HTERT RPE-1 (cell line): Measurements from ENCODE around the gene HTR6.

Experiments used
- in situ Hi-C: fragments of 300-500 bp; cut with MboI; formaldehyde crosslinking; loops from 4 replicates; pipeline ENCODE4 v1.14.3; 2020; ENCODE audit warnings: low sequenced_read_pairs

Gene HTR6

DNA sequence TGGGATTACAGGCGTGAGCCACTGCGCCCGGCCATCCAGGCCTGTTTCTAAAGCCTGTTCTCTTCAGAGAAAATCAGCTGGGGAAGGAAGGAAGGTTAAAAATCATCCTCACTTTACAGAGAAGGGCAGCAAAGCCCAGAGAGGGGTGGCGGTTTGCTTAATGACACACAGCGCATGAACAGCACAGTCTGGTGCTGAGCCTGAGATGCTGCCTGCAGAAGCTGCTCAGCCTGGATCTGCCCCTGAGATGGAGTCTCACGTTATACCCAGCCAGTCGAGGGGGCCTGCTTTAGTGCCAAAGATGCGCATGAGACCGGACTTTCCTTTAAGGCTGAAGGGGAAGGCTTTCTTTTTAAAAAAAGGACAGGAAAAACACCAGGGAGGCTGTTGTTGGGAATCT, 21.3 kb downstream of the HTR6 start:
- in situ Hi-C loops = no loop called here

DNA sequence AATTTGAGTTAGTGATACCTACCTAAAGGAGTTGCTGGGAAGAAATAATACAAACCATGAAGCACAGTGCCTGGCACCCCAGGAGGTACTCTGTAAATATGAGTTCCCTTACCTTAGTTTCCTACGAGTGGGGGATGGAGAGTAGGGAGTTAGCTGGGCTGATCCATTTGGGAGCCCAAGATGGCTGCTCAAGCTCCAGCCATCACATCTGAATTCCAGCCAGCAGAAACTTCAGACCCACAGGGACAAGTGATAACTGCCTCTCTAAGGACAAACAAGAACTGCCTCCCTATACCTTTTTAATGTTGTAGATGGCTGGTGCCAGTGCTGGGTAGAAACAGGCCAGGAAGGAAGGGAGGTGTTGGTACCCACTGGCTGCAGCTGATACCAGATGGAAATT, 22.7 kb downstream of the HTR6 start:
- in situ Hi-C loops = no loop called here

DNA sequence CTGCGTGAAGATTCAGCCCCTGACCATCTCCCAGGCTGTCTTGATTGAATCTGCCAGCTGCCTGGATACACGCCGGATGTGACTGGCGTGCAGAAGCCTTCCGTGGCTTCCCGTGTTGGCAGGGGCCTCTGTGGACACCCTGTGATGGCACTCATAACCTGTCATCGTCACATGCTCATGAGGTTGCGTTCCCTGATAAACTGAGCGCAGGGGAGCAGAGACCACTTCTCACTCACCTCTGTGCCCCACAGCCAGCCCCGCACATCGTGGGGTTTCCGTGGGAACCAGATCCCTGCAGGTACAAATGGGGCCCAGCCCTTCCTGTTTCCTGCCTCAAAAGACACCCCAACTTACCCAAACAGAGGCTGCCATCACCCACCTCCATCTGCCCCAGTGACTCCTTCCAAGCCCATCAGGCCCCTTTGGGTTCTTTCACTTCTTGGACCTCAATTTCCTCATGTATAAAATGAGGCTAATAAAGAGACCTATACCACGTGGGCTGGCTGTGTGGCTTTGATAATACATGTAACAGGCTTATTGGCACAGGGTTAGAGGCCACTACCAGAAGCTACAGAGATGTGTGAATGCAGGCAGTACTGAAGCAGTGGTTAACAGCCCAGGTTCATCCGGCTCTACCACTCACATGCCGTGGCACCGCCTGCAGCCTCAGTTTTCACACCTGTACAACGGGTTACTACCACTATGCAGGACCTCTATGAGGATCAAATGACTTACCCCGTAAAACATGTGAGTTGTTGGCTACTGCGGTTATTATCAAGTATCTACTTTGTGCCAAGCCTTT, 23.6 kb downstream of the HTR6 start:
- in situ Hi-C loops = no loop called here

DNA sequence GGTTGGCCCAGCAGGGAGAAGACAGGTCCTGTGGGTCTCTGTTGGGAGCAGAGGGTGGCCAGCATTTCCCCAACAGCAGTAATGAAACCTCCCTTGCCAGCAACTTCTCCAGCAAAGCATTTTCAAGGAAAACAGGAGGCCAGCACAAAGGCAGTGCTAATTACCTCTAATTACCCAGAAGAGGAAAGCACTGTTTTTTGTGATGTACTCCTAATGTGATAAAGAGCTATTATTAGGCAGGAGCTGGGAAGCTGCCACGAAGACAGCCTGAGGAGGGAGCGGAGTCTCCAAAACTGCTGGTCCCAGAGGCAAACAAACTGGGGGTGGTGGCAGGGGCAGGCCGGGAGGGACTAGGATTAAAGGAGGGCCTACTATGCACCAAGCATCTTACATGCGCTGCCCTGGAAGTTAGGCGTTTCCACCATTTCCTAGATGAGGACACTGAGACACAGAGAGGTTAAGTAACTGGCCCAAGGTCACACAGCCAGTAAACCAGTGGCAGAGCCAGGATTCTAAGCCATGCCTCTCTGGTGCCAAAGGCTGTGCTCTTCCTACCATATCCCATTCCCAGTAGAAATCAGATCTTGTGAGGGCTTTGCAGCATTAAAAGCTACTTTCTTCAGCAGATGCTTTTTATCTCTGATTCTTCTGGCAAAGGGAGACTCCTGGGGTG, 24.5 kb downstream of the HTR6 start:
- in situ Hi-C loops = no loop called here

DNA sequence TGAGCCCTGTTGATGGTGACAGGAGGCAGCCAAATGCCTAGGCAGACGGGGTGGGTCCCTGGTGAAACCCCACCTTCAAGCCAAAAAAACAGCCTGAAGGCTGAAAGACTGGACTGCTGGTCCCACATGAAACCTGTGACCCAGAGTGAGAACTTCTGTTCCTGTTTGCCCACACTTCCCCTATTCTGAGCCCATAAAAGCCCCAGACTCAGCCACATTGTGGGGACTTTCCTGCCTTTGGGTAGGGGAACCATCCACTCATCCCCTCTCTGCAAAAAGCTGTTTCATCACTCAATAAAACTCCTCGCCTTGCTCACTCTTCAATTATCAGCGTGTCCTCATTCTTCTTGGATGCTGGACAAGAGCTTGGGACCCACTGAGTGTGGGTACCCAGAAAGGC, 25.2 kb downstream of the HTR6 start:
- in situ Hi-C loops = no loop called here

DNA sequence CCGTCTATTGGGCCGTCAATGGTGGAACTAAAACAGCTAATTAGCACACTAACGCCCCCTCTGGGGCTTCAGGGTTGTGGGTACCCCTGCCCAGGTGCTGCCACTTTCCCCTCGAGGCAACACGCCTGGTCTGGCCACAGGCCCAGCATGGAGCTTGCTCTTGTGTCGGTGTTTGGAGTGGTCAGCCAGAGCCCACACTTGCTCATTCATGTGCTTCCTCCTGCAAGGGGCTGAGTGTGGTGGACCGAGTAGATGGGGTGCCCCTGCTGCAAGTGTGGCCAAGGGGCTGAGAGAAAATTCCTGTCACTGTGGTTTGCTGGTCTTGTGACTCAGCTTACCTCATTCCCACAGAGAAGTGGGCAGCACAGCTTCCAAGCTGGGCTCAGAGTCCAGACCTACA, 25.7 kb downstream of the HTR6 start:
- in situ Hi-C loops = no loop called here

DNA sequence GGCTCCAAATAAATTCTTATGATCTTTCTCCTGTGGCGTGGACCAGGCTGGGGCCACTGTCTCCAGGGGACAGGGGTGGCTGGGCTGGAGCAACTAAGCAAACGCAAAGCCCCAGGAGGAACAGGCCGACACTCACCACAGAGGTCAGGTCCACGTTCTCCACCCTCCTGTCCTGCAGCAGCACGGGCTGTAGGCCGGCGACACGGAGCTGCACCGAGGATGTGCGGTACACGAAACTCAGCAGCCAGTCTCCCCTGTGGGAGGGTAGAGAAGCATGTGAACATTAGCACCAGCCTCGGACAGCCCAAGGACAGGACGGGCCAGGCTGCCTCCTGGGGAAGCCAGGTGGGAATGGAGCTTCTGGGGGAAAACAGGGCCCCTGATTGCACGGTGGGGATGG, 29.6 kb downstream of the HTR6 start:
- in situ Hi-C loops = no loop called here

DNA sequence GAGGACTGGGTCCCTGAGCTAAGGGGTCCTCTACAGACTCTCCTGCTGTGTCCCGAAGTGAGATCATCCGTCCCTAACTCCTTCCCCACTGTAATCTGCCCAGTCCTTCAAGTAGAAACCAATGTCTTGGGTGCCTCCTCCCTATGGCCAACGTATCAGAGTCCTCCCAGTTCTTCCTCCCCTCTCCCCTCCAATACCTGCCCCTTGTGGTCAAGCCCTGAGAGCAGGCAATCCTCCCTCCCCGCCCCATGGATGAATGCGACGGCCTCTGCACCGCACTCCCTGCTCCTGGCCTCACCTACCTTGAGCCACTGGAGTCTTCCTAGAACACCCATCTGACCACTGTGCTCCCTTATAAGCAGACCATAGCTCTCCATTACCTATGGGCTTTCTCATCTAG, 31.1 kb downstream of the HTR6 start:
- in situ Hi-C loops = no loop called here

DNA sequence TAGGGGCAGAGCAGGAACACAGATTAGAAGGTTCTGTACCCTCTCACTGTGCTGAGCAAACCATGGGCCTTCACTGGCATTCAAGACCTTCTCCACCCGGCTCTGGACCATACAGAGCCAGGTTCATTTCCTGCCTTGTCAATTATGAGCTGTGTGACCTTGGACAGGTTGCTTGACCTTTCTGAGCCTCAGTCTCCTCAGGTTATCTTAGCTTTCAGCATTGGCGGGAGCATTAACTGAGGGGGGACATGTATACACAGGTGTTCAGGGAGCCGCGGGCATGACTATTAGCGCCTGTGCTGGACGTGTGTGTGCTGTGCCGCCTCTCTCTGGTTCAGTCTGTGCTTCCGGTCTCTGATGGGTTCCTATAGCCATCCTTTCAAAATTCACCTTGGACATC, 32.1 kb downstream of the HTR6 start:
- in situ Hi-C loops = no loop called here

DNA sequence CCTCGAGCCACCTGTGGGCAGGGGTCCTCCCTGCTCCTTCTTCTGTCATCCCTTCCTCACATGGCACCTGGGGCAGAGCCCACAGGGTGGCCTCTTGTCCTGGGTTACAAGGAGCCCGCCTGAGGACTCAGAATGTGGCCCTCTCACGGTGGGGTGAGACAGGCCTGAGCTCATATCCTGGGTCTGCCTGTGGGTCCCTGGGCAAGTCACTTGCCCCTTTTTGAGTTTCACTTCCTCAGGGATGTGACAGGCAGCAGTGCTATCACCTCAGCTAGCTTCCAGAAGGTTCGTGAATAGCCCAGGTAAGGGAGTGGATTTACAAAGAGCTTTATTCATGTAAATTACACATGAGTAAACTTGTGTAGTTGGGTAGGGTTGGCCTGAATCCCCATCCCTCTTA, 33.5 kb downstream of the HTR6 start:
- in situ Hi-C loops = no loop called here

DNA sequence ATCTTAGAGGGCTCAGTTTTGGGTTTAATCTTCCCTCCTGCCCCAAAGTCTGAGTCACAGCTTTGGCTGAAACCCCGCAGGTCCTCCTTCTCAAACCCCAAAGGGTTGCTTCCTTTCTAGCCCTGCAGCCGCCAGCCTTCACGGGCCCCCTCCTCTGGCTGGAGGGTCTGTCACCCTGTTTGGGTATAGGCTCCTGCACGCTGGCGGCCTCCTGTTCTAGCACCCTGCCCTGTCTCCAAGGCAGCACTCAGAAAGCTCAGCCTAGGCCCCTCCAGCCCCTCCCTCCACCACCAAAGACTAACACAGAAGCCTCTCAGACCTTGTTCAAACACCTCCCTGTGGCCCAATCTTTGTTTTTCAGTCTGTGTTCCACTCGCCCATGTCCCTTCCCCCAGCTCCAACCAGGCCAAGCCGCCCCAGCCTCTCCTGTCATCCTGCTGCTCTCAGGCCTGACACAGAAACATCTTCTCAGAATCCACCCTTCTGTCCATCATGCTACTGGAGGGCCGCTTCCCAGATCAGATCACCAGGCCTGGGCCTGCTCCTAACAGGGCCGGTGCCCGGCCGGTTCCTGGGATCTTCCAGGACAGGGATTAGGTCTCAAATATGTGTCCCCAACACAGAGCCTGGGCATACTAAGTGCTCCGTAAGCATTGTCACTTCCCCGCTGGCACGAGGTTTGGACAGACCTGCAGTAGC, 35.6 kb downstream of the HTR6 start:
- in situ Hi-C loops = no loop called here

DNA sequence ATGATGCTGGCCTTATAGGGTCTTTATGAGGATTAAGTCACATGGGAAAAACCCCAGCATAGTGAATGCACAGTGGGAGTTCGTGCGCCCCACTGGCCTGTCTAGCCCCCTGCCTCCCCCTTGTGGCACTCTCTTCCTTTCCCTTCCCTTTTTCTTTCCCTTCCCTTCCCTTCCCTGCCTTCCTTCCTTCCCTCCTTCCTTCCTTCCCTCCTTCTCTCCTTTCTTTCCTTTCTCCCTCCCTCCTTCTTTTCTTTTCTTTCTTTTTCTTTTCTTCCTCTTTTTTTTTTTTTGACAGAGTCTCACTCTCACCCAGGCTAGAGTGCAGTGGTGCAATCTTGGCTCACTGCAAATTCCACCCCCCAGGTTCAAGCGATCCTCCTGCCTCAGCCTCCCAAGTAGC, 38.6 kb downstream of the HTR6 start:
- in situ Hi-C loops = no loop called here

DNA sequence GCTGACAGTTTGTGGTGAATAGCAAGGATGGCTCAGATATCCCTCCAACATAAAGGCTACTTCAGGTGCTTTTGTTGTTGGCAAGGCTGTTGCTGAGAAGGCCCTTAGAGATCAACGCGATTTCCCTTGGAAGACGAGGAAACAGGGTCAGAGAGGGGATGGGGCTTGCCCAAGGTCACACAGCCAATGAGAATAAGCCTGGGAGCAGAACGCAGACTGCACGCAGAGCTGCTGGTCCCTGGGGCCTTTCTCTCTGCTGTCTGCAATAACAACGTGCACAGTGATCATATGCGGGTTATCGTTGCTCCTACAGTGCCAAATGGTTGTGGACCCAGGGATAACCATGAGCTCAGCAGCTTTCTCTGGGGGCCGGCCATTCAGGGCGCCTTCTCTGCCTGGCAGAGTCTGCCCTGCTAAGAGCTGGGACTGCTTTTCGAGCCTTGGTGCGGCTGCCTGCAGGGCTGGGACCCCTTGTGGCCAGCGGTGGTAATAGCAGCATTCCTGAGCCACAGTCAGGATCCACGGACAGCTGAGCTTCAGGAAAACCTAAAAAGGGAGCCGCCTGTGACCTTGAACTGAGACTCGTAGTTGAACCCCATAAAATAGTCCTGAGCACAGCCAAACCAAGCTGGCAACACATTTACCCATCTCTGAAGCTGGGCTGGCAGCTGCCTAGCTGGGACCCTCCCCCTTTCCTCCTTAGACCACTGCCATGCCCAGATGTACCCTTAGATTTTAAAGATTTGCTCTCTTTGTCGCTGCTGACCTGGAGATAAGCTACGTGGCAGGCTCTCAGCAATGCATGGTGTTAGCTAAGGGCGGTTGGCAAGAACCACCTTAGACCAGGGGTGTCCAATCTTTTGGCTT, 39.8 kb downstream of the HTR6 start:
- in situ Hi-C loops = no loop called here

DNA sequence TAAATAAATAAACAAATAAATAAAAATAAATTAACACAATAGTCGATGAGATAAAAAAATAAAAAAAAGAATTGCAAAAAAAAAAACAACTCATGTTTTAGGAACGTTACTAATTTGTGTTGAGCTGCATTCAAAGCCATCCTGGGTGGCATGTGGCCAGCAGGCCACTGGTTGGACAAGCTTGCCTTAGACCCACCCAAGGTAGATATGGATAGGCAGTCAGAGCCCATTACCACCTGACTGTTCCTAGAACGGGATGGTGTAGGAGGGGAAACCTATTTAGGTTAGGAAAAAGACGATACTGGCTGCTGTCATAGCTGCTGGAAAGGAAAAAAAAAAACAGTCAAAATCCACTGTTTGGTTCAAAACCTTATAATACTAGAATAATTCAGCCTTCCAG, 40.8 kb downstream of the HTR6 start:
- in situ Hi-C loops = no loop called here

DNA sequence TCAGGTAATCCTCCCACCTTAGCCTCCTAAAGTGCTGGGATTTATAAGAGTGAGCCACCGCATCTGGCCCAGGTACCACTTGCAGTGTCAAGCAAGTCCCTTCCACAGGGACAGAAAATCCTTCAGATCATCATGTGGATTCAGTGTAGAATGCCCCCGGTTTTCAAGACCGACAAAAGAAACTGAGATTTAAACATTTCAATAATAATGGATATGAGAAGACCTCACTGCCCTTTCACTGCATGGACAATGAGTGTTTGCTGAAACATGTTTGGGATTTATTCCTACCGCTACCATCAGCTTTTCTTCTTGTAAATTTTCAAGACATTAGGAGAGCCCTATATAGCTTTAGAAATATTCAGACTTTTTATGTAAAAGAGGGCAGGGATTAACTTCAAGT, 41.5 kb downstream of the HTR6 start:
- in situ Hi-C loops = no loop called here

DNA sequence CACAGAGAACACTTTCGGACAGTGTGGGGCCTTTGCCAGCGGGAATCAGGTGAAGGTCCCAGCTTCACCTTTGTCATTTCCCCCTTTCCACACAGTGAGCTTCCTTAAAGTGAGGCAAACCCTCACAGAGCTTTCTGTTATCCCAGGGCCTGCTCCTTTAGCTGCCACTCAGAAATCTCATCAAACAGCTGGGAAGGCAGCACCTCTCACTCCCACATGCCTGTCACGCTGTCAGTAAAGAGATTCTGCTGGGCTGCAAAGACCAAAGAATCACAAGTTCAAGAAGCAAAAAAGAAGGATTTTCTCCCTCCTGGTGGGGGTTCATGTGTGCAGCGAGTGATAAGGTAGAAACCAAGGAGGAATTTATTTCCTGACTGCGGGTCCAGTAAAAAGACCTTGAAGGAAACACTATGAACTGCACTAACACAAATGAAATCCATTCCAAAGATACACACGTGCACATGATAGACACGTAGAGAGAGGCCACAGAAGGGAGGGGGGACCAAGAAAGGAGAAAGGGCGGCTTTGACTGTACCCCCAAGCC, 44.0 kb downstream of the HTR6 start:
- in situ Hi-C loops = no loop called here

DNA sequence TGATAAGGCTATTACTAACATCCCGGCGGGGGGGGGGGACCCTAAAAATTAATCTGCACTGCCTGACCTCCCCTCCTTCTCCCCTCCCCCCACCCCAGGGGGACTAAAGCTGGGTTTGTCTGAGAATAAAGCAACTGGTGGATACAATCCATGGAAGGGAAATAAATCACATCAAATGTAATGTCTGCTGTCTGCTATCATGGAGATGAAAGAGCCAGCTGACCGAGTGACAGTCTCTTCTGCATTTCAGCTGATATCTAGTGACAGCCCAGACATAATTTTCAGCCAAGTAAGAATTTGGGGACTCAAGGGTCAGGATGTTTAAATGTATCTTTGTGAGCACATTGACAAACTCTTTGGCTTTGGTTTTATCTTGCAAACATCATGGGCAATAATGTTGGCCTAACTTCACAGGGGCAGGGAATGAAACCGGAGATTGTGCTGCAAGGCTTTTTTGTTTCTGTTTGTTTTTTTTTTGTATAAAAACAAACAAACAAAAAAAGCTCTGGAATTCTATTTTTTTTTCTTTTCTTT, 44.7 kb downstream of the HTR6 start:
- in situ Hi-C loops = no loop called here

DNA sequence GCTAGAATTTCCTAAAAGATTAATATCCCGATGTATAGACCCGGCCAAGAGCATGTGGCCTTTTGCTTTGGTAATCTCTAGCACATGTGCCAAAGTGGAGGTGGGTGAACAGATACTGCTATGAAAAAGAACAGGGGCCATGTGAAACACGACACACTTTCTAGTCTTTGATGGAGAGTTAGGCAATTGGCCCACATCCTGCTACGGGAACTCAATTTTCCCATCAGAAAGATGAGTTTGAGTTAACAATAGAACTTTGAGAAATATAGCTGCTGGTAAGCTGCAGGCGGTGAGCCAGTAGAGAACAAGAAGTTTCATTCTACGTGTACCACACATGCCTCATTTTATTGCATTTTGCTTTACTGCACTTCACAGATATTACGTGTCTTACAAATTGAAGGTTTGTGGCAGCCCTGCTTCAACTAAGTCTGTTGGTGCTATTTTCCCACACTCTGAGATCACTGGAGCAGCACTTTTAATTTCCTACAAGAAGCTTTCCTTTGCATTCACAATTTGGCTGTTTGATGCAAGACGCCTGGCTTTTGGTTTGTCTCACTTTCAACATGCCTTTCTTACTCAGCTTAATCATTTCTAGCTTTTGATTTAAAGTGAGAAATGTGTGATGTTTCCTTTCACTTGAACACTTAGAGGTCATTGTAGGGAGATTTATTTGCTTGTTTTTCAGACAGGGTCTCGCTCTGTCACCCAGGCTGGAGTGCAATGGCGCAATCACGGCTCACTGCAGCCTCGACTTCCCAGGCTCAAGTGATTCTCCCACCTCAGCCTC, 46.3 kb downstream of the HTR6 start:
- in situ Hi-C loops = no loop called here

DNA sequence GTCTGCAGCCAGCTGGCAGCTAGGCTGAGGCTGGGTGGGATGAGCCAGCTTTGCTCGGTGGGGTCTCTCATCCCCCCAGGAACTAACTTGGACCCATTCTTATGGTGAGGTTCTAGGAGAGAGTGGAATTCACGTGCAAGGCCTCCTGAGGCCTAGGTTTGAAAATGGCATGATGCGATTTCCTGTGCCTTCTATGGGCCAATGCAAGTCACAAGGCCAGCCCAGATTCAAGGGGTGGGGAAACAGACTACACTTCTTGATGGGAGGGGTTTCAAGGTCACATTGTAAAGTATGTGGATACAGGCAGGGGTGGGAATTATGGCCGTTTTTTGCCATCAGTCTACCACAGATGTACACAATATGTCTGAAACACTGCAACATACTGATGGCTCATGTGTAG, 48.3 kb downstream of the HTR6 start:
- in situ Hi-C loops = no loop called here
